GM23338 (cell line): Measurements from ENCODE around the gene DUSP9. TPM values are rescaled to one million over a fixed set of nuclear protein-coding genes. Genes with fewer than 3 reads are reported as not detected.
A peak's percentile ranks its signal among the peaks of the same experiment; 100 is the strongest.

Experiments
- ATAC-seq: fragments of 200-7000 bp; cut with Tn5 transposase; 3 replicates; pipeline ENCODE4 v1.9.1; 2020
- DNase-seq: peaks from one replicate; pipeline ENCODE4 v3.0.0-alpha.2; 2015; ENCODE audit warnings: low spot score
- H2AFZ ChIP-seq: fragments of 200-600 bp; sonication (generic); 2 replicates; pipeline ENCODE4 v1.8.0; 2016; ENCODE audit warnings: antibody characterized with exemption, mild to moderate bottlenecking, moderate library complexity
- H3F3A ChIP-seq: fragments of 200-600 bp; sonication (generic); replicated peaks from 2 replicates; pipeline ENCODE4 v1.8.0; 2017; ENCODE audit warnings: antibody characterized with exemption, mixed run types, low read depth
- H3K27ac ChIP-seq: fragments of 200-600 bp; sonication (generic); 2 replicates; pipeline ENCODE4 v1.6.1; 2016; ENCODE audit warnings: low read depth
- H3K27me3 ChIP-seq: fragments of 200-600 bp; sonication (generic); 2 replicates; pipeline ENCODE4 v1.8.0; 2016; ENCODE audit warnings: mild to moderate bottlenecking, mixed run types, moderate library complexity; ENCODE audit not compliant: insufficient read depth
- H3K36me3 ChIP-seq: fragments of 200-600 bp; sonication (generic); 2 replicates; pipeline ENCODE4 v1.8.0; 2016; ENCODE audit warnings: mild to moderate bottlenecking; ENCODE audit not compliant: insufficient read depth
- H3K4me1 ChIP-seq: fragments of 200-600 bp; sonication (generic); 2 replicates; pipeline ENCODE4 v1.8.0; 2016; ENCODE audit warnings: mild to moderate bottlenecking, moderate library complexity; ENCODE audit not compliant: insufficient read depth
- H3K4me2 ChIP-seq: fragments of 200-600 bp; sonication (generic); 2 replicates; pipeline ENCODE4 v1.7.1; 2017; ENCODE audit warnings: mixed run types
- H3K4me3 ChIP-seq: fragments of 200-600 bp; sonication (generic); 2 replicates; pipeline ENCODE4 v1.6.1; 2016; ENCODE audit warnings: mixed run types
- H3K79me2 ChIP-seq: fragments of 200-600 bp; sonication (generic); replicated peaks from 2 replicates; pipeline ENCODE4 v1.8.0; 2017; ENCODE audit warnings: mild to moderate bottlenecking; ENCODE audit not compliant: insufficient read depth
- H3K9me2 ChIP-seq: fragments of 200-600 bp; sonication (generic); 2 replicates; pipeline ENCODE4 v1.8.0; 2017; ENCODE audit not compliant: insufficient read depth
- H4K20me1 ChIP-seq: fragments of 200-600 bp; sonication (generic); replicated peaks from 2 replicates; pipeline ENCODE4 v1.8.0; 2017; ENCODE audit warnings: mild to moderate bottlenecking; ENCODE audit not compliant: insufficient read depth
- H3K27ac Mint-ChIP-seq: 2 replicates; pipeline ENCODE4 v1.8.0; 2020; ENCODE audit warnings: inconsistent platforms, mild to moderate bottlenecking, moderate library complexity, mixed read lengths
- H3K27me3 Mint-ChIP-seq: 3 replicates; pipeline ENCODE4 v1.8.0; 2022; ENCODE audit warnings: low read depth, mild to moderate bottlenecking, moderate library complexity, mixed read lengths, inconsistent platforms; ENCODE audit not compliant: insufficient read depth, poor library complexity
- H3K36me3 Mint-ChIP-seq: 3 replicates; pipeline ENCODE4 v1.8.0; 2021; ENCODE audit warnings: low read depth, mild to moderate bottlenecking, inconsistent platforms, moderate library complexity, mixed read lengths
- H3K4me1 Mint-ChIP-seq: 3 replicates; pipeline ENCODE4 v1.8.0; 2020; ENCODE audit warnings: mild to moderate bottlenecking, inconsistent platforms, mixed read lengths
- H3K4me3 Mint-ChIP-seq: 3 replicates; pipeline ENCODE4 v1.8.0; 2021; ENCODE audit warnings: moderate library complexity, mild to moderate bottlenecking, inconsistent platforms, mixed read lengths
- H3K9me3 Mint-ChIP-seq: 3 replicates; pipeline ENCODE4 v1.8.0; 2020; ENCODE audit warnings: moderate library complexity, mild to moderate bottlenecking, inconsistent platforms, mixed read lengths
- EZH2 ChIP-seq: fragments of 200-600 bp; sonication (generic); IDR thresholded peaks from one replicate; pipeline ENCODE4 v1.8.0; 2017; ENCODE audit warnings: antibody characterized with exemption, mild to moderate bottlenecking, low read depth; ENCODE audit not compliant: unreplicated experiment
- JUNB ChIP-seq: IDR thresholded peaks from one replicate; pipeline ENCODE4 v1.6.1; 2016; ENCODE audit warnings: antibody characterized with exemption; ENCODE audit not compliant: unreplicated experiment
- ZNF114 ChIP-seq: fragments of 250-450 bp; sonication (Bioruptor Pico); IDR thresholded peaks from 2 replicates; pipeline ENCODE4 v1.5.0; 2020; ENCODE audit warnings: mild to moderate bottlenecking, moderate library complexity
- ZNF331 ChIP-seq: fragments of 250-450 bp; sonication (Bioruptor Pico); IDR thresholded peaks from 2 replicates; pipeline ENCODE4 v1.5.0; 2020; ENCODE audit warnings: low read depth, mild to moderate bottlenecking, moderate library complexity
- polyA plus RNA-seq: library from polyadenylated mRNA; unstranded; fragments of >200 nt; fragmentation: Nextera tagmentation; extraction: Ambion mirVana; gene quantifications from 2 replicates; pipeline ENCODE4 v1.2.1, GENCODE V29; 2016
- total RNA-seq: library from RNA; depleted of rRNA; stranded (reverse); fragments of >200 nt; shearing (Covaris generic); gene quantifications from 2 replicates; pipeline ENCODE4 v1.2.3, GENCODE V29; 2014
- TF ChIP-seq, protein P1 (sequence below), 2 experiments: fragments of 200-600 bp in 1 of 2; sonication (generic) in 1 of 2; conservative IDR thresholded peaks; 2 replicates each; pipeline versions ENCODE4 v1.5.1 to v1.6.1; 2016 to 2017; ENCODE audit warnings: antibody characterized with exemption in 2 of 2, low read depth in 2 of 2, mild to moderate bottlenecking in 2 of 2, moderate library complexity in 1 of 2
- TF ChIP-seq, protein P2 (sequence below): IDR thresholded peaks from 2 replicates; pipeline ENCODE4 v1.6.1; 2016; ENCODE audit warnings: antibody characterized with exemption
- TF ChIP-seq, protein P3 (sequence below): fragments of 250-450 bp; sonication (Bioruptor Pico); IDR thresholded peaks from 2 replicates; pipeline ENCODE4 v1.5.0; 2020; ENCODE audit warnings: mild to moderate bottlenecking, moderate library complexity

The DUSP9 gene
- total and polyA plus RNA-seq, 2 experiments from 2014 or later, result 0.71 to 3.9 TPM

DNA sequence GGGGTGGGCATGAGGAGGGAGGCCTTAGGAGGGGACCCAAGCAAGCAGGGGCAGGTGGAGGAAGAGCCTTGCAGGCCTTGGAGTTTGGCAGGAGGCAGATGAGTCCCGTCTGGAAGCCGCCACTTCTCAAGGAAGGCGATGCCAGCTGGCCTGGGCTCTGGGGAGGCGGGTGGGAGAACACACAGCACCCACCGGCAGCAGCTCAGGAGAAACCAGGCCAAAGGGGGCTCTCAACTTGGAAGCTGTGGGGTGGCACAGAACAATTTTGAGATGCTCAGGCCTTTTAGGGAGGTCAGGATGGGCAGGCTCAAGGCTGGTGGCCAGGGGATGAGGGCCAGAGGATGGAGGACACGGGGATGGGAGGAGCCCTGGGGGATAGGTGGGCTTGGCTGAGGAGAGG is 11.6 kb upstream of the DUSP9 start (continued):
- TF ChIP-seq JUNB (no peak), ZNF114 (CRISPR knock-in tag) (no peak)
- TF ChIP-seq, protein P1, sequence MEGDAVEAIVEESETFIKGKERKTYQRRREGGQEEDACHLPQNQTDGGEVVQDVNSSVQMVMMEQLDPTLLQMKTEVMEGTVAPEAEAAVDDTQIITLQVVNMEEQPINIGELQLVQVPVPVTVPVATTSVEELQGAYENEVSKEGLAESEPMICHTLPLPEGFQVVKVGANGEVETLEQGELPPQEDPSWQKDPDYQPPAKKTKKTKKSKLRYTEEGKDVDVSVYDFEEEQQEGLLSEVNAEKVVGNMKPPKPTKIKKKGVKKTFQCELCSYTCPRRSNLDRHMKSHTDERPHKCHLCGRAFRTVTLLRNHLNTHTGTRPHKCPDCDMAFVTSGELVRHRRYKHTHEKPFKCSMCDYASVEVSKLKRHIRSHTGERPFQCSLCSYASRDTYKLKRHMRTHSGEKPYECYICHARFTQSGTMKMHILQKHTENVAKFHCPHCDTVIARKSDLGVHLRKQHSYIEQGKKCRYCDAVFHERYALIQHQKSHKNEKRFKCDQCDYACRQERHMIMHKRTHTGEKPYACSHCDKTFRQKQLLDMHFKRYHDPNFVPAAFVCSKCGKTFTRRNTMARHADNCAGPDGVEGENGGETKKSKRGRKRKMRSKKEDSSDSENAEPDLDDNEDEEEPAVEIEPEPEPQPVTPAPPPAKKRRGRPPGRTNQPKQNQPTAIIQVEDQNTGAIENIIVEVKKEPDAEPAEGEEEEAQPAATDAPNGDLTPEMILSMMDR (conservative IDR thresholded peaks at IDR 0.05; ENCODE audit: low read depth in 2 of 2), result no peak

DNA sequence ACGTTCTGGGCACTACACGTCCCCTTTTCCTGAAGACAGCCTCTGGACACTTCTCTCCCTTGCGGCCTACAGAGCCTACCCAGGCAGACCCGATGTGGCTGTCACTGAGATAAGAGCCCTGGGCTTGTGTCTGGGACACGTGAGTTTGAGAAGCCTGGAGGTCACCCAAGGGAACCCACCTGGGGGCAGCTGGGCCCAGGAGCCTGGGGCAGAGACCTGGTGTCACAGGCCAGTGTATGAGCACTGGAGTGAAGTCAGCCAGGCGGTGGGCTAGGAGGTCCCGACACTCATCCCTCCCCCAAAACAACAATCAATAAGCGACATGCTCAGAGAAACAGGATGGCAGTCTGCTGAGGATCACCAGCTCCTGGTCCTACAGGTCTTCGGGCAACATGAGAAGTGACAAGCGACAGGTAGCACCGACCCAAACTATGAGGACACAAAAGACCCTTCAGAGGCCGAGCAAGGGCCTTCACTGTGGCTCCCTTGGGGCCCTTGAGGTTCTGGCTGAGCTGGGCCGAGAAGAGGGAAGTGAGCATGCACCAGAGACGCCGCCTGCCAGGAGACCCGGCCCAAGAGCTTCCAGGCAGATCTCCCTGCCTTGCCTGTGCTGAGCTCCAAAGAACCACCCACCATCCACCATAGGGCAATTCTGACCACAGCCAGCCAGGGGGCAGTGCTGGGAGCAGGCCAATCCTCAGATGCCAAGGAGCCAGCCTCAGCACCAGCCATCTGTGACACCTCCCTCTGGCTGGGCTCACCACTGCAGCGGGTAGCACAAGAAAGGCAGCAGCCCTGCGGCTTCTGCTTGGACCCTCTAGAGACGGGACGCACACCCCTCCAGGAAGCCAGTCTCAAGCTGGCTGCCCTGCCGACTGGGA is 11.0 kb upstream of the DUSP9 start:
- H3K27ac ChIP-seq, result no peak overlapping the region
- H3K4me1 Mint-ChIP-seq, result no peaks in the 10 kb centered on the region
- H3K27ac Mint-ChIP-seq, result no peak overlapping the region
- H3K27me3 ChIP-seq, result peaks cover 10% of the 10 kb centered on the region
- H3K9me3 Mint-ChIP-seq, result no peaks in the 10 kb centered on the region
- no peak overlapping the region for H3K4me3 ChIP-seq
- no peaks in the 10 kb centered on the region for H3K79me2 ChIP-seq
- no peaks in the 10 kb centered on the region for H3K36me3 Mint-ChIP-seq
- TF ChIP-seq, protein P1 (conservative IDR thresholded peaks at IDR 0.05; ENCODE audit: low read depth in 2 of 2), result peak; percentile 58 to 74
- TF ChIP-seq EZH2, result no peak
- no peak overlapping the region for H3K4me3 Mint-ChIP-seq
- peak; percentile 77 for DNase-seq
- no peaks in the 10 kb centered on the region for H3F3A ChIP-seq
- H3K27me3 Mint-ChIP-seq, result peaks cover 4% of the 10 kb centered on the region
- H2AFZ ChIP-seq, result no peak overlapping the region
- H3K9me2 ChIP-seq, result no peaks in the 10 kb centered on the region
- ATAC-seq, result peak; percentile 90
- no peaks in the 10 kb centered on the region for H4K20me1 ChIP-seq
- H3K36me3 ChIP-seq, result no peaks in the 10 kb centered on the region
- H3K4me1 ChIP-seq, result no peaks in the 10 kb centered on the region
- H3K4me2 ChIP-seq, result no peak overlapping the region

DNA sequence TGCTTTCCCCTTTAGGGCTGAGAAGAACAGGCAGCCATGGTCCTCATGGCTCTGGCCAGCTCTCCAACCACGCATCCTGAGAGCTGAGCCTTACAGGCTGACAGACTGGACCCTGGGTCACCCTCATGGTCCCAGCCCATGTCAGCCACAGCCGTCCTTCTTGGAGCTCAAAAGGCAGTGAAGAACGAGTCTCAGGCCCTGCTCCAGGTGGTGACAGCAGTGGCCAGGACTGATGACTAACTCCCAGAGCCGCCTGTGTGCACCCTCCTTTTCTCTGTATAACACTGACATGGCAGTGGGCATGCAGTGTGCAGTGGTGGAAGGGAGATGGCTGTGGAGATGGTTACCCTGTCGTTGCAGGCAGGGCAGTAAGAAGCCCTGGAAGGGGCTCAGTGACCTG is 10.3 kb upstream of the DUSP9 start:
- Mint-ChIP-seq H3K27me3 (peaks cover 11% of the 10 kb centered on the region), H3K4me1 (peaks cover 4% of the 10 kb centered on the region; the same call in 2 of the 3 replicates), H3K9me3 (no peaks in the 10 kb centered on the region), H3K27ac (no peak overlapping the region), H3K4me3 (no peak overlapping the region), H3K36me3 (no peaks in the 10 kb centered on the region)
- no peaks in the 10 kb centered on the region for H3K4me1 ChIP-seq
- no peaks in the 10 kb centered on the region for H3F3A ChIP-seq
- no peak for ATAC-seq
- H3K9me2 ChIP-seq, result no peaks in the 10 kb centered on the region
- H2AFZ ChIP-seq, result no peak overlapping the region
- no peaks in the 10 kb centered on the region for H3K79me2 ChIP-seq
- H3K36me3 ChIP-seq, result no peaks in the 10 kb centered on the region
- no peak for DNase-seq
- H3K27me3 ChIP-seq, result peaks cover 16% of the 10 kb centered on the region
- H4K20me1 ChIP-seq, result no peaks in the 10 kb centered on the region
- no peak overlapping the region for H3K4me2 ChIP-seq
- no peak overlapping the region for H3K4me3 ChIP-seq
- H3K27ac ChIP-seq, result no peak overlapping the region
- no peak for TF ChIP-seq ZNF331 (CRISPR knock-in tag)
- TF ChIP-seq, protein P2, sequence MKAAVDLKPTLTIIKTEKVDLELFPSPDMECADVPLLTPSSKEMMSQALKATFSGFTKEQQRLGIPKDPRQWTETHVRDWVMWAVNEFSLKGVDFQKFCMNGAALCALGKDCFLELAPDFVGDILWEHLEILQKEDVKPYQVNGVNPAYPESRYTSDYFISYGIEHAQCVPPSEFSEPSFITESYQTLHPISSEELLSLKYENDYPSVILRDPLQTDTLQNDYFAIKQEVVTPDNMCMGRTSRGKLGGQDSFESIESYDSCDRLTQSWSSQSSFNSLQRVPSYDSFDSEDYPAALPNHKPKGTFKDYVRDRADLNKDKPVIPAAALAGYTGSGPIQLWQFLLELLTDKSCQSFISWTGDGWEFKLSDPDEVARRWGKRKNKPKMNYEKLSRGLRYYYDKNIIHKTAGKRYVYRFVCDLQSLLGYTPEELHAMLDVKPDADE, result no peak
- TF ChIP-seq, protein P3, sequence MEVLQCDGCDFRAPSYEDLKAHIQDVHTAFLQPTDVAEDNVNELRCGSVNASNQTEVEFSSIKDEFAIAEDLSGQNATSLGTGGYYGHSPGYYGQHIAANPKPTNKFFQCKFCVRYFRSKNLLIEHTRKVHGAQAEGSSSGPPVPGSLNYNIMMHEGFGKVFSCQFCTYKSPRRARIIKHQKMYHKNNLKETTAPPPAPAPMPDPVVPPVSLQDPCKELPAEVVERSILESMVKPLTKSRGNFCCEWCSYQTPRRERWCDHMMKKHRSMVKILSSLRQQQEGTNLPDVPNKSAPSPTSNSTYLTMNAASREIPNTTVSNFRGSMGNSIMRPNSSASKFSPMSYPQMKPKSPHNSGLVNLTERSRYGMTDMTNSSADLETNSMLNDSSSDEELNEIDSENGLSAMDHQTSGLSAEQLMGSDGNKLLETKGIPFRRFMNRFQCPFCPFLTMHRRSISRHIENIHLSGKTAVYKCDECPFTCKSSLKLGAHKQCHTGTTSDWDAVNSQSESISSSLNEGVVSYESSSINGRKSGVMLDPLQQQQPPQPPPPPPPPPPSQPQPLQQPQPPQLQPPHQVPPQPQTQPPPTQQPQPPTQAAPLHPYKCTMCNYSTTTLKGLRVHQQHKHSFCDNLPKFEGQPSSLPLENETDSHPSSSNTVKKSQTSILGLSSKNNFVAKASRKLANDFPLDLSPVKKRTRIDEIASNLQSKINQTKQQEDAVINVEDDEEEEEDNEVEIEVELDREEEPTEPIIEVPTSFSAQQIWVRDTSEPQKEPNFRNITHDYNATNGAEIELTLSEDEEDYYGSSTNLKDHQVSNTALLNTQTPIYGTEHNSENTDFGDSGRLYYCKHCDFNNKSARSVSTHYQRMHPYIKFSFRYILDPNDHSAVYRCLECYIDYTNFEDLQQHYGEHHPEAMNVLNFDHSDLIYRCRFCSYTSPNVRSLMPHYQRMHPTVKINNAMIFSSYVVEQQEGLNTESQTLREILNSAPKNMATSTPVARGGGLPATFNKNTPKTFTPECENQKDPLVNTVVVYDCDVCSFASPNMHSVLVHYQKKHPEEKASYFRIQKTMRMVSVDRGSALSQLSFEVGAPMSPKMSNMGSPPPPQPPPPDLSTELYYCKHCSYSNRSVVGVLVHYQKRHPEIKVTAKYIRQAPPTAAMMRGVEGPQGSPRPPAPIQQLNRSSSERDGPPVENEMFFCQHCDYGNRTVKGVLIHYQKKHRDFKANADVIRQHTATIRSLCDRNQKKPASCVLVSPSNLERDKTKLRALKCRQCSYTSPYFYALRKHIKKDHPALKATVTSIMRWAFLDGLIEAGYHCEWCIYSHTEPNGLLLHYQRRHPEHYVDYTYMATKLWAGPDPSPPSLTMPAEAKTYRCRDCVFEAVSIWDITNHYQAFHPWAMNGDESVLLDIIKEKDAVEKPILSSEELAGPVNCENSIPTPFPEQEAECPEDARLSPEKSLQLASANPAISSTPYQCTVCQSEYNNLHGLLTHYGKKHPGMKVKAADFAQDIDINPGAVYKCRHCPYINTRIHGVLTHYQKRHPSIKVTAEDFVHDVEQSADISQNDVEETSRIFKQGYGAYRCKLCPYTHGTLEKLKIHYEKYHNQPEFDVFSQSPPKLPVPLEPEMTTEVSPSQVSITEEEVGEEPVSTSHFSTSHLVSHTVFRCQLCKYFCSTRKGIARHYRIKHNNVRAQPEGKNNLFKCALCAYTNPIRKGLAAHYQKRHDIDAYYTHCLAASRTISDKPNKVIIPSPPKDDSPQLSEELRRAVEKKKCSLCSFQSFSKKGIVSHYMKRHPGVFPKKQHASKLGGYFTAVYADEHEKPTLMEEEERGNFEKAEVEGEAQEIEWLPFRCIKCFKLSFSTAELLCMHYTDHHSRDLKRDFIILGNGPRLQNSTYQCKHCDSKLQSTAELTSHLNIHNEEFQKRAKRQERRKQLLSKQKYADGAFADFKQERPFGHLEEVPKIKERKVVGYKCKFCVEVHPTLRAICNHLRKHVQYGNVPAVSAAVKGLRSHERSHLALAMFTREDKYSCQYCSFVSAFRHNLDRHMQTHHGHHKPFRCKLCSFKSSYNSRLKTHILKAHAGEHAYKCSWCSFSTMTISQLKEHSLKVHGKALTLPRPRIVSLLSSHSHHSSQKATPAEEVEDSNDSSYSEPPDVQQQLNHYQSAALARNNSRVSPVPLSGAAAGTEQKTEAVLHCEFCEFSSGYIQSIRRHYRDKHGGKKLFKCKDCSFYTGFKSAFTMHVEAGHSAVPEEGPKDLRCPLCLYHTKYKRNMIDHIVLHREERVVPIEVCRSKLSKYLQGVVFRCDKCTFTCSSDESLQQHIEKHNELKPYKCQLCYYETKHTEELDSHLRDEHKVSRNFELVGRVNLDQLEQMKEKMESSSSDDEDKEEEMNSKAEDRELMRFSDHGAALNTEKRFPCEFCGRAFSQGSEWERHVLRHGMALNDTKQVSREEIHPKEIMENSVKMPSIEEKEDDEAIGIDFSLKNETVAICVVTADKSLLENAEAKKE, result no peak
